Liver (tissue), 9 donors: ENCODE measurements around the gene VPS35L. TPM values are rescaled to one million over a fixed set of nuclear protein-coding genes. Genes with fewer than 3 reads are reported as not detected.

Experiments used
- DNase-seq: peaks from one replicate; pipeline ENCODE4 v3.0.0-alpha.2; 2017; ENCODE audit warnings: low spot score
- H3K27ac ChIP-seq, 2 donors: one replicate each; pipeline ENCODE4 v1.7.0; 2013; ENCODE audit warnings: inconsistent platforms in 2 of 2, low read length in 2 of 2, control low read depth in 1 of 2, low read depth in 1 of 2, mild to moderate bottlenecking in 1 of 2
- H3K27me3 ChIP-seq, 4 donors: one replicate each; pipeline versions ENCODE4 v1.6.1 to v1.7.0; 2013; ENCODE audit warnings: low read length in 3 of 4, inconsistent platforms in 1 of 4, mild to moderate bottlenecking in 1 of 4, moderate library complexity in 1 of 4; ENCODE audit not compliant: control insufficient read depth in 4 of 4, insufficient read depth in 4 of 4
- H3K36me3 ChIP-seq, 4 donors: one replicate each; pipeline versions ENCODE4 v1.6.1 to v1.7.0; 2013; ENCODE audit warnings: low read length in 3 of 4, mild to moderate bottlenecking in 3 of 4, low read depth in 1 of 4, moderate library complexity in 1 of 4; ENCODE audit not compliant: control insufficient read depth in 4 of 4, insufficient read depth in 3 of 4
- H3K4me1 ChIP-seq, 4 donors: one replicate each; pipeline versions ENCODE4 v1.6.1 to v1.7.0; 2013; ENCODE audit warnings: low read length in 3 of 4, mild to moderate bottlenecking in 3 of 4, moderate library complexity in 1 of 4; ENCODE audit not compliant: control insufficient read depth in 4 of 4, insufficient read depth in 4 of 4
- H3K4me3 ChIP-seq, 3 donors: one replicate each; pipeline versions ENCODE4 v1.6.1 to v1.7.0; 2013; ENCODE audit warnings: low read length in 3 of 3, control low read depth in 1 of 3, low read depth in 1 of 3, mild to moderate bottlenecking in 1 of 3
- H3K9ac ChIP-seq, 2 donors: one replicate each; pipeline ENCODE4 v1.7.0; 2013; ENCODE audit warnings: low read length in 2 of 2, mild to moderate bottlenecking in 2 of 2, moderate library complexity in 2 of 2, control low read depth in 1 of 2, low read depth in 1 of 2
- H3K9me3 ChIP-seq, 4 donors: one replicate each; pipeline versions ENCODE4 v1.6.1 to v1.7.0; 2013; ENCODE audit warnings: low read length in 3 of 4; ENCODE audit not compliant: control insufficient read depth in 4 of 4
- EGR1 ChIP-seq, 2 donors: IDR thresholded peaks; 2 replicates each; pipeline ENCODE4 v1.6.1; 2016 to 2018; ENCODE audit warnings: antibody characterized with exemption in 2 of 2, low read depth in 2 of 2
- FOXA1 ChIP-seq: IDR thresholded peaks from 2 replicates; pipeline ENCODE4 v1.6.1; 2016; ENCODE audit warnings: antibody characterized with exemption
- FOXA2 ChIP-seq: IDR thresholded peaks from 2 replicates; pipeline ENCODE4 v1.6.1; 2016; ENCODE audit warnings: antibody characterized with exemption
- GABPA ChIP-seq, 2 donors: IDR thresholded peaks in 1 of 2; conservative IDR thresholded peaks in 1 of 2; 2 replicates each; pipeline ENCODE4 v1.6.1; 2016; ENCODE audit warnings: antibody characterized with exemption in 2 of 2, mild to moderate bottlenecking in 1 of 2, moderate library complexity in 1 of 2
- HNF4A ChIP-seq, 2 donors: conservative IDR thresholded peaks; 2 replicates each; pipeline ENCODE4 v1.6.1; 2016; ENCODE audit warnings: antibody characterized with exemption in 2 of 2, mild to moderate bottlenecking in 2 of 2
- HNF4G ChIP-seq: IDR thresholded peaks from 2 replicates; pipeline ENCODE4 v1.6.1; 2016; ENCODE audit warnings: antibody characterized with exemption
- JUND ChIP-seq, 2 donors: IDR thresholded peaks; 2 replicates each; pipeline ENCODE4 v1.6.1; 2016; ENCODE audit warnings: antibody characterized with exemption in 2 of 2
- NR2F2 ChIP-seq: IDR thresholded peaks from 2 replicates; pipeline ENCODE4 v1.6.1; 2016; ENCODE audit warnings: antibody characterized with exemption
- RAD21 ChIP-seq, 2 donors: IDR thresholded peaks; 2 replicates each; pipeline ENCODE4 v1.6.1; 2016; ENCODE audit warnings: antibody characterized with exemption in 2 of 2, mild to moderate bottlenecking in 2 of 2
- RXRA ChIP-seq, 2 donors: IDR thresholded peaks; 2 replicates each; pipeline ENCODE4 v1.6.1; 2017 to 2018; ENCODE audit warnings: antibody characterized with exemption in 2 of 2, mild to moderate bottlenecking in 1 of 2
- SP1 ChIP-seq: IDR thresholded peaks from 2 replicates; pipeline ENCODE4 v1.6.1; 2018; ENCODE audit warnings: antibody characterized with exemption, mild to moderate bottlenecking
- TAF1 ChIP-seq: conservative IDR thresholded peaks from 2 replicates; pipeline ENCODE4 v1.6.1; 2016; ENCODE audit warnings: antibody characterized with exemption, mild to moderate bottlenecking
- YY1 ChIP-seq: IDR thresholded peaks from 2 replicates; pipeline ENCODE4 v1.6.1; 2016; ENCODE audit warnings: antibody characterized with exemption, mild to moderate bottlenecking
- WGBS: extraction: QIAGEN DNeasy Blood & Tissue Kit; methylation state at CpG from one replicate; pipeline ENCODE4 v1.1.7; 2013; 5-methylcytosine and 5-hydroxymethylcytosine counted together
- polyA plus RNA-seq, 2 donors: library from polyadenylated mRNA; stranded (reverse) in 1 of 2; unstranded in 1 of 2; fragments of 200-250 nt in 1 of 2; fragments of >200 nt in 1 of 2; fragmentation: Nextera tagmentation in 1 of 2; extraction: Ambion mirVana in 1 of 2; gene quantifications; one replicate each; pipeline versions ENCODE4 v1.2.1 to v1.2.3, GENCODE V29; 2013 to 2015
- total RNA-seq, 2 donors: library from RNA; depleted of rRNA; stranded (reverse); fragments of >200 nt; gene quantifications; one replicate each; pipeline ENCODE4 v1.2.3, GENCODE V29; 2014
- TF ChIP-seq, protein P1 (sequence below): fragments of 150-350 bp; IDR thresholded peaks from 2 replicates; pipeline ENCODE4 v1.5.1; 2017; ENCODE audit warnings: improper control_type of control experiment, low read depth, low read length; ENCODE audit not compliant: missing input control
- TF ChIP-seq, protein P2 (sequence below): IDR thresholded peaks from 2 replicates; pipeline ENCODE4 v1.6.1; 2016; ENCODE audit warnings: antibody characterized with exemption
- TF ChIP-seq, protein P3 (sequence below): IDR thresholded peaks from 2 replicates; pipeline ENCODE4 v1.6.1; 2016; ENCODE audit warnings: antibody characterized with exemption
- TF ChIP-seq, protein P4 (sequence below): IDR thresholded peaks from 2 replicates; pipeline ENCODE4 v1.6.1; 2016; ENCODE audit warnings: antibody characterized with exemption, mild to moderate bottlenecking
- TF ChIP-seq, protein P5 (sequence below): IDR thresholded peaks from 2 replicates; pipeline ENCODE4 v1.6.1; 2016; ENCODE audit warnings: antibody characterized with exemption
- donor health status: healthy.
- donor health status: healthy.
- donor health status: healthy.
- donor health status: healthy.
- donor health status: healthy.

The VPS35L gene
- total and polyA plus RNA-seq, 4 donors: 10.5 to 18.2 (median 15.1) TPM

DNA sequence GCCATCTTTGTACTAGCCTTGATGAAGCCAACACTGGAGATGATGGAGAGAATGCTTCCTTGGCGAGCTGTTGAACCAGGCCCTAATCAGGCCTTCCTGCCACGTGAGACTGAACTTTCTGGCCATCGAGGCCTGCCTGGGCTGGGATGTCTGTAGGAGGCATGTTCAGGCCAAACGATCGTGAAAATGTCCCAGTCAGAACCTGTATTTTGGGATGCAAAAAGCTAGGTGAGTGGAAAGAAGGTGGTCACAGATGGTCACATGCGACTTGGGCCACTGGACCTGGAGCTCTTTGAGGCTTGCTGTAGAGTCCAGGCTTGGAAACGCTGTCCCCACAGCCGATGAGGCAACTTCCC lies 149.6 kb downstream of the VPS35L start:
- H3K4me3 ChIP-seq: no peak overlapping the region
- H3K27ac ChIP-seq: no peak overlapping the region
- no peaks in the 10 kb centered on the region for H3K9me3 ChIP-seq
- H3K27me3 ChIP-seq: no peaks in the 10 kb centered on the region
- WGBS: 96% methylated on average over 8 of the region's 8 CpGs
- H3K36me3 ChIP-seq: peaks cover 10 to 30% (median 20%) of the 10 kb centered on the region in 4 donors
- no peak overlapping the region for H3K9ac ChIP-seq
- H3K4me1 ChIP-seq: peaks cover 0 to 6% (median 4%) of the 10 kb centered on the region in 4 donors
- DNase-seq: no peak
- TF ChIP-seq, protein P1, sequence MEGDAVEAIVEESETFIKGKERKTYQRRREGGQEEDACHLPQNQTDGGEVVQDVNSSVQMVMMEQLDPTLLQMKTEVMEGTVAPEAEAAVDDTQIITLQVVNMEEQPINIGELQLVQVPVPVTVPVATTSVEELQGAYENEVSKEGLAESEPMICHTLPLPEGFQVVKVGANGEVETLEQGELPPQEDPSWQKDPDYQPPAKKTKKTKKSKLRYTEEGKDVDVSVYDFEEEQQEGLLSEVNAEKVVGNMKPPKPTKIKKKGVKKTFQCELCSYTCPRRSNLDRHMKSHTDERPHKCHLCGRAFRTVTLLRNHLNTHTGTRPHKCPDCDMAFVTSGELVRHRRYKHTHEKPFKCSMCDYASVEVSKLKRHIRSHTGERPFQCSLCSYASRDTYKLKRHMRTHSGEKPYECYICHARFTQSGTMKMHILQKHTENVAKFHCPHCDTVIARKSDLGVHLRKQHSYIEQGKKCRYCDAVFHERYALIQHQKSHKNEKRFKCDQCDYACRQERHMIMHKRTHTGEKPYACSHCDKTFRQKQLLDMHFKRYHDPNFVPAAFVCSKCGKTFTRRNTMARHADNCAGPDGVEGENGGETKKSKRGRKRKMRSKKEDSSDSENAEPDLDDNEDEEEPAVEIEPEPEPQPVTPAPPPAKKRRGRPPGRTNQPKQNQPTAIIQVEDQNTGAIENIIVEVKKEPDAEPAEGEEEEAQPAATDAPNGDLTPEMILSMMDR: no peak
- TF ChIP-seq, protein P2, sequence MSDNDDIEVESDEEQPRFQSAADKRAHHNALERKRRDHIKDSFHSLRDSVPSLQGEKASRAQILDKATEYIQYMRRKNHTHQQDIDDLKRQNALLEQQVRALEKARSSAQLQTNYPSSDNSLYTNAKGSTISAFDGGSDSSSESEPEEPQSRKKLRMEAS: no peak
- TF ChIP-seq FOXA1 (no peak), JUND (IDR thresholded peaks at IDR 0.05) (no peak), RXRA (IDR thresholded peaks at IDR 0.05) (no peak), NR2F2 (no peak), SP1 (no peak), EGR1 (IDR thresholded peaks at IDR 0.05; ENCODE audit: low read depth in 2 of 2) (no peak), YY1 (no peak), TAF1 (no peak), HNF4G (no peak), RAD21 (IDR thresholded peaks at IDR 0.05) (no peak), FOXA2 (no peak), HNF4A (conservative IDR thresholded peaks at IDR 0.05) (no peak), GABPA (IDR thresholded peaks at IDR 0.05 in 1 of 2, conservative IDR thresholded peaks at IDR 0.05 in 1 of 2) (no peak)
- TF ChIP-seq, protein P3, sequence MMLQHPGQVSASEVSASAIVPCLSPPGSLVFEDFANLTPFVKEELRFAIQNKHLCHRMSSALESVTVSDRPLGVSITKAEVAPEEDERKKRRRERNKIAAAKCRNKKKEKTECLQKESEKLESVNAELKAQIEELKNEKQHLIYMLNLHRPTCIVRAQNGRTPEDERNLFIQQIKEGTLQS: no peak
- TF ChIP-seq, protein P4, sequence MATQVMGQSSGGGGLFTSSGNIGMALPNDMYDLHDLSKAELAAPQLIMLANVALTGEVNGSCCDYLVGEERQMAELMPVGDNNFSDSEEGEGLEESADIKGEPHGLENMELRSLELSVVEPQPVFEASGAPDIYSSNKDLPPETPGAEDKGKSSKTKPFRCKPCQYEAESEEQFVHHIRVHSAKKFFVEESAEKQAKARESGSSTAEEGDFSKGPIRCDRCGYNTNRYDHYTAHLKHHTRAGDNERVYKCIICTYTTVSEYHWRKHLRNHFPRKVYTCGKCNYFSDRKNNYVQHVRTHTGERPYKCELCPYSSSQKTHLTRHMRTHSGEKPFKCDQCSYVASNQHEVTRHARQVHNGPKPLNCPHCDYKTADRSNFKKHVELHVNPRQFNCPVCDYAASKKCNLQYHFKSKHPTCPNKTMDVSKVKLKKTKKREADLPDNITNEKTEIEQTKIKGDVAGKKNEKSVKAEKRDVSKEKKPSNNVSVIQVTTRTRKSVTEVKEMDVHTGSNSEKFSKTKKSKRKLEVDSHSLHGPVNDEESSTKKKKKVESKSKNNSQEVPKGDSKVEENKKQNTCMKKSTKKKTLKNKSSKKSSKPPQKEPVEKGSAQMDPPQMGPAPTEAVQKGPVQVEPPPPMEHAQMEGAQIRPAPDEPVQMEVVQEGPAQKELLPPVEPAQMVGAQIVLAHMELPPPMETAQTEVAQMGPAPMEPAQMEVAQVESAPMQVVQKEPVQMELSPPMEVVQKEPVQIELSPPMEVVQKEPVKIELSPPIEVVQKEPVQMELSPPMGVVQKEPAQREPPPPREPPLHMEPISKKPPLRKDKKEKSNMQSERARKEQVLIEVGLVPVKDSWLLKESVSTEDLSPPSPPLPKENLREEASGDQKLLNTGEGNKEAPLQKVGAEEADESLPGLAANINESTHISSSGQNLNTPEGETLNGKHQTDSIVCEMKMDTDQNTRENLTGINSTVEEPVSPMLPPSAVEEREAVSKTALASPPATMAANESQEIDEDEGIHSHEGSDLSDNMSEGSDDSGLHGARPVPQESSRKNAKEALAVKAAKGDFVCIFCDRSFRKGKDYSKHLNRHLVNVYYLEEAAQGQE: no peak
- TF ChIP-seq, protein P5, sequence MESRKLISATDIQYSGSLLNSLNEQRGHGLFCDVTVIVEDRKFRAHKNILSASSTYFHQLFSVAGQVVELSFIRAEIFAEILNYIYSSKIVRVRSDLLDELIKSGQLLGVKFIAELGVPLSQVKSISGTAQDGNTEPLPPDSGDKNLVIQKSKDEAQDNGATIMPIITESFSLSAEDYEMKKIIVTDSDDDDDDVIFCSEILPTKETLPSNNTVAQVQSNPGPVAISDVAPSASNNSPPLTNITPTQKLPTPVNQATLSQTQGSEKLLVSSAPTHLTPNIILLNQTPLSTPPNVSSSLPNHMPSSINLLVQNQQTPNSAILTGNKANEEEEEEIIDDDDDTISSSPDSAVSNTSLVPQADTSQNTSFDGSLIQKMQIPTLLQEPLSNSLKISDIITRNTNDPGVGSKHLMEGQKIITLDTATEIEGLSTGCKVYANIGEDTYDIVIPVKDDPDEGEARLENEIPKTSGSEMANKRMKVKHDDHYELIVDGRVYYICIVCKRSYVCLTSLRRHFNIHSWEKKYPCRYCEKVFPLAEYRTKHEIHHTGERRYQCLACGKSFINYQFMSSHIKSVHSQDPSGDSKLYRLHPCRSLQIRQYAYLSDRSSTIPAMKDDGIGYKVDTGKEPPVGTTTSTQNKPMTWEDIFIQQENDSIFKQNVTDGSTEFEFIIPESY: no peak
